ENCODE results near the gene BCKDK. TPM values are rescaled to one million over a fixed set of nuclear protein-coding genes. Genes with fewer than 3 reads are reported as not detected.

Gene BCKDK
- polyA plus RNA-seq, 1 donor (not counting 4 experiments of a cell fraction or from before 2014, with no cell fraction given), result 19.9 TPM

DNA sequence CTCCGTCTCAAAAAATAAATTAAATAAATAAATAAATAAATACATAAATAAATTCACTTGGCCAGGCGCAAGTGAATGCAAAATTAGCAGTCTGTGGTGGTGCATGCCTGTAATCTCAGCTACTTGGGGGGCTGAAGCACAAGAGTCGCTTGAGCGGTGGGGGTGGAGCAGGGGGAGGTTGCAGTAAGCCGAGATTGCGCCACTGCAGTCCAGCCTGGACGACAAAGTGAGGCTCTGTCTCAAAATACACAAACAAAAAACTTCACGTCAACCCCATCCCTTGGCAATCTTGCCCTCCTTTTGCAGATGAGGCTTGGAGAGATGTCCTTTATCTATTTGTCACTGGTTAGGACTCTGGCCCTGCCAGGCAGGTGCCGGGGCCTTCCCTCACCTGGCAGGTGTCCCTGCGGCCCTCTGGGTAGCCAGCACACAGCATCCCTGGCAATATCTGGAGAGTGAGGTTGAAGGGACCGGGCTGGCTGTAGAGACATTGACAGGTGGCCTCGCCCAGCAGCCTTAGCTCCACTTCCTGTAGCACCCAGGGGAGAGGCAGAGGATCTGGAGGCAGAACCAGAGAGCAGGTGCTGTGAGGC is 37.3 kb downstream of the BCKDK start:
- DNase-seq (ENCODE audit: low read depth, low spot score) (no peak), FAIRE-seq (no peak)
- dilution Hi-C loops (cut with MboI; ENCODE audit: extremely low pct_ligation_motif_present, low sequenced_read_pairs), result no loop called here
- no peaks in the 10 kb centered on the region for H4K20me1 ChIP-seq (ENCODE audit: control insufficient read depth, extremely low read depth, insufficient read depth, low read length)
- H3K4me3 ChIP-seq (ENCODE audit: control insufficient read depth in 2 of 3, extremely low read depth in 1 of 3, insufficient read depth in 2 of 3, low read depth in 1 of 3, low read length in 3 of 3), result no peak overlapping the region
- no peak overlapping the region for H3K27ac ChIP-seq (ENCODE audit: control insufficient read depth, insufficient read depth, low read length)
- no peak overlapping the region for H3K4me2 ChIP-seq (ENCODE audit: control insufficient read depth, extremely low read depth, insufficient read depth, low read depth, low read length)
- no peak overlapping the region for H3K9ac ChIP-seq (ENCODE audit: control insufficient read depth, extremely low read depth, insufficient read depth, low read length)
- no peaks in the 10 kb centered on the region for H3K9me1 ChIP-seq (ENCODE audit: control insufficient read depth, extremely low read depth, insufficient read depth, low read length)
- H3K4me1 ChIP-seq (ENCODE audit: control insufficient read depth, extremely low read depth, insufficient read depth, low read length), result peaks cover 21% of the 10 kb centered on the region
- TF ChIP-seq, protein P1, sequence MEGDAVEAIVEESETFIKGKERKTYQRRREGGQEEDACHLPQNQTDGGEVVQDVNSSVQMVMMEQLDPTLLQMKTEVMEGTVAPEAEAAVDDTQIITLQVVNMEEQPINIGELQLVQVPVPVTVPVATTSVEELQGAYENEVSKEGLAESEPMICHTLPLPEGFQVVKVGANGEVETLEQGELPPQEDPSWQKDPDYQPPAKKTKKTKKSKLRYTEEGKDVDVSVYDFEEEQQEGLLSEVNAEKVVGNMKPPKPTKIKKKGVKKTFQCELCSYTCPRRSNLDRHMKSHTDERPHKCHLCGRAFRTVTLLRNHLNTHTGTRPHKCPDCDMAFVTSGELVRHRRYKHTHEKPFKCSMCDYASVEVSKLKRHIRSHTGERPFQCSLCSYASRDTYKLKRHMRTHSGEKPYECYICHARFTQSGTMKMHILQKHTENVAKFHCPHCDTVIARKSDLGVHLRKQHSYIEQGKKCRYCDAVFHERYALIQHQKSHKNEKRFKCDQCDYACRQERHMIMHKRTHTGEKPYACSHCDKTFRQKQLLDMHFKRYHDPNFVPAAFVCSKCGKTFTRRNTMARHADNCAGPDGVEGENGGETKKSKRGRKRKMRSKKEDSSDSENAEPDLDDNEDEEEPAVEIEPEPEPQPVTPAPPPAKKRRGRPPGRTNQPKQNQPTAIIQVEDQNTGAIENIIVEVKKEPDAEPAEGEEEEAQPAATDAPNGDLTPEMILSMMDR (optimal IDR thresholded peaks at IDR 0.05 in 1 of 3, IDR thresholded peaks at IDR 0.05 in 1 of 3, conservative IDR thresholded peaks at IDR 0.05 in 1 of 3; ENCODE audit: extremely low read depth in 1 of 3, insufficient read depth in 2 of 3, low read length in 3 of 3), result no peak
- no peak for TF ChIP-seq EZH2 (IDR thresholded peaks at IDR 0.05; ENCODE audit: low read length)
- no peak overlapping the region for H2AFZ ChIP-seq (ENCODE audit: control insufficient read depth, low read length)
- no peaks in the 10 kb centered on the region for H3K9me3 ChIP-seq (ENCODE audit: control insufficient read depth, low read depth, low read length)
- no peaks in the 10 kb centered on the region for H3K79me2 ChIP-seq (ENCODE audit: control insufficient read depth, insufficient read depth, low read length)
- no peaks in the 10 kb centered on the region for H3K27me3 ChIP-seq (ENCODE audit: control insufficient read depth, extremely low read depth, insufficient read depth, low read length)
- H3K36me3 ChIP-seq (ENCODE audit: control insufficient read depth in 2 of 2, extremely low read depth in 1 of 2, insufficient read depth in 2 of 2, low read length in 2 of 2), result no peaks in the 10 kb centered on the region

- no peak overlapping the region for H3K27ac ChIP-seq (ENCODE audit: control insufficient read depth, insufficient read depth, low read length)
- no peaks in the 10 kb centered on the region for H3K27me3 ChIP-seq (ENCODE audit: control insufficient read depth, extremely low read depth, insufficient read depth, low read length)
- H3K9me3 ChIP-seq (ENCODE audit: control insufficient read depth, low read depth, low read length), result no peaks in the 10 kb centered on the region
- FAIRE-seq (no peak), DNase-seq (ENCODE audit: low read depth, low spot score) (no peak)
- dilution Hi-C loops (cut with MboI; ENCODE audit: extremely low pct_ligation_motif_present, low sequenced_read_pairs), result no loop called here
- no peaks in the 10 kb centered on the region for H3K9me1 ChIP-seq (ENCODE audit: control insufficient read depth, extremely low read depth, insufficient read depth, low read length)
- H2AFZ ChIP-seq (ENCODE audit: control insufficient read depth, low read length), result no peak overlapping the region
- H4K20me1 ChIP-seq (ENCODE audit: control insufficient read depth, extremely low read depth, insufficient read depth, low read length), result no peaks in the 10 kb centered on the region
- no peak overlapping the region for H3K4me3 ChIP-seq (ENCODE audit: control insufficient read depth in 2 of 3, extremely low read depth in 1 of 3, insufficient read depth in 2 of 3, low read depth in 1 of 3, low read length in 3 of 3)
- peaks cover 7% of the 10 kb centered on the region for H3K4me1 ChIP-seq (ENCODE audit: control insufficient read depth, extremely low read depth, insufficient read depth, low read length)
- no peak for TF ChIP-seq EZH2 (IDR thresholded peaks at IDR 0.05; ENCODE audit: low read length)
- TF ChIP-seq, protein P1 (optimal IDR thresholded peaks at IDR 0.05 in 1 of 3, IDR thresholded peaks at IDR 0.05 in 1 of 3, conservative IDR thresholded peaks at IDR 0.05 in 1 of 3; ENCODE audit: extremely low read depth in 1 of 3, insufficient read depth in 2 of 3, low read length in 3 of 3), result no peak
- peak overlapping the region; percentile 61 for H3K4me2 ChIP-seq (ENCODE audit: control insufficient read depth, extremely low read depth, insufficient read depth, low read depth, low read length)
- H3K79me2 ChIP-seq (ENCODE audit: control insufficient read depth, insufficient read depth, low read length), result no peaks in the 10 kb centered on the region
- H3K9ac ChIP-seq (ENCODE audit: control insufficient read depth, extremely low read depth, insufficient read depth, low read length), result no peak overlapping the region
- no peaks in the 10 kb centered on the region for H3K36me3 ChIP-seq (ENCODE audit: control insufficient read depth in 2 of 2, extremely low read depth in 1 of 2, insufficient read depth in 2 of 2, low read length in 2 of 2)
These were observed 39.4 kb downstream of the BCKDK start for GRCh38 chr16:31147574-31147973.
